HPDE6-E6E7 (cell line): Measurements from ENCODE around the gene SEH1L.

Experiments used
- DNase-seq: peaks from one replicate; pipeline ENCODE4 v3.0.0; 2011; ENCODE audit warnings: missing footprints; ENCODE audit errors: extremely low spot score

The SEH1L gene

DNA sequence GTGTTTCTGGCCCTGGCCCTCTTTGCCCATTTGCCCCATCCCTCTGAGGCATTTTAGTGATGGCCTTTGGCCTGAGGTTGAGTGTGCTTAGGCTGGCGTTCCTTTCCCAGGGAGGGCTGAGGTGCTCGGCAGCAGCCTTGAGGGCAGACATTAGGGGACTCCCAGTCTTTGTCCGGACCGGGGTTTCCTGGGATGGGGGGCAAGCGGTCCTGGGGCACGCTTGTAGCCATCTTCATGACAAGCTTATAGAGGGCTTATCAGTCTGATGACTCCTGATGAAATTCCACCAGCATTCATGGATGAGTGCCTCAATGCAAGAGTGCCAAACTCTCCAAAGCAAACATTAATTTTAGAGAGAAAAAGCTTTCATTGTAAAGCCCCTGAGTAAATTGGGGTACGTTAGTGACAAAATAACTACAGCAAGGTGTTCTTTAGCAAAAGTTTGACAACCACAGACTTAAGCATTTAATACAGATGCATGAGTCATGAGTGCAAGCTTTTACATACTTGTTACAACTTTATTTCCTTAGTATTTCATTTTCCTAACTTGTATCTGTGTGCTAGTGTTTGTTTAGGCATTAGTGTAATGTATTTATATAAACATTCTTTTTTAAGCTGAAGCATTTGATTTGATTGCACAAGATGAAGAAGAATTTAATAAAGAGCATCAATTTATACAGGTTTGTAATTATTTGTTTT, 89.0 kb downstream of the SEH1L start:
- DNase-seq = no peak
